DMS79 treated with DMSO at 0.1 percent for 48 hours (cell line): Measurements from ENCODE around the gene GSC2.

Source experiments
- DNase-seq: peaks from one replicate; lab custom pipeline; 2025; lab: John Stamatoyannopoulos, UW

Gene GSC2

DNA sequence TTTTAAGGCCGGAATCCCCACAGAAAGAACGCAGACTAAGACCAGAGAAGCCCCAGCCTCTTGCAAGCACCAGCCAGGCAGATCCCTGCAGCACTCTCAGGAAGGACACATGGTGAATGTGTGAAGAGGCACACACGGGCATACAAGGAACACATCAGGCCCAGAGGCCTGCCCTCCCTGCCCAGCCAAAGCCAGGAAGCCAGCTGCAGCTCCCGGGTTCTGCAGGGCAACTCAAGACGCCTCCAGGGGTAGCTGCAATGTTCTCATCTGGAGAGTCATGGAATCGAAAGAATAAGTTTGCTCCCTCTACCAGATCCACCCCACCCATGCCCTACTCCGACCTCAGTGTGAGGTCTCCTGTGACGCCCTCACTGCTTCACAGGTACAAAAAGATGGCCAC, 30.1 kb downstream of the GSC2 start:
- no peak for DNase-seq

DNA sequence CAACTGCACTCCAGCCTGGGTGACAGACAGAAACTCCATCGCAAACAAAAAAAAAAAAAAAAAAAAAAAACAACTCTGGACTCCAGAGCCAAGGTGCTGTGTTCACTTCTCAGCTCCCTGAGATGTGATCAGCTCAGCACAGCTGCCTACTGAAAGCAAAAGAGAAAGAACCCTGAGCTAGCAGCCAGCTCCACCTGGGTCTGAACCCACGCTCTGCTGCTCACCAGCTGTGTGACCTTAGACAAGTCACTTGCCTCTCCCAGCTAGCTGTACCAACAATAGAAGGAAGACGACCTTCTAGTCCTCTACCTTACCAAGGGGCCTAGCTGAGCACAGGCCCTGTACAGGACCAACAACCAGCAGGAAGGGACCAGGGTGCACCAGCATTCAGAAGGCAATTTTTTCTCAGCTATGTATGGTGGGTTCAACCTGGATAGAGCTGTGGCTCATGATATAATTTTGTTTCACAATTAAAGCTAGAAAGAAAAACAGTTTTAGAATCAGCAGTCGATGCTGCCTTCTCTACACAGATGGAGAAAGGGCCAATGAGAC, 31.7 kb downstream of the GSC2 start:
- DNase-seq, result no peak

DNA sequence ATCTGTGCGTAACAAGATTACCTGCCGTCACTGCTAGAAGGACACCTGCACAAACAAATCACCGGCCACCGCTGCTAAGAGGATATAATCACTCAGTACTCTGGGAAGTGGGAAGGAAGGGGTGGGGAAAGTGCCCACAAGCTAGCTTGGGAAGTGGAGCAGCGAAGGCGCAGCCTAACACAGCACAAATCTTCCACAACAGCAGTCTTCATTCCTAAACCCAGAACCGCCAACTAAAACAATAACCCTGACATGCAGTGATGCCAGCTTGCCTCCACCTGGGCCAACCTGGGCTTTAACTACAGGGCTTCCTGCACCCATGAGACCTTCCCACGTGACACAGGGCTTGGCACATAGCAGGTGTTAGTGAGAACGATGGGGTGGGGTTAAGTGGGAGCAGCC, 33.0 kb downstream of the GSC2 start:
- DNase-seq, result peak; percentile 77

DNA sequence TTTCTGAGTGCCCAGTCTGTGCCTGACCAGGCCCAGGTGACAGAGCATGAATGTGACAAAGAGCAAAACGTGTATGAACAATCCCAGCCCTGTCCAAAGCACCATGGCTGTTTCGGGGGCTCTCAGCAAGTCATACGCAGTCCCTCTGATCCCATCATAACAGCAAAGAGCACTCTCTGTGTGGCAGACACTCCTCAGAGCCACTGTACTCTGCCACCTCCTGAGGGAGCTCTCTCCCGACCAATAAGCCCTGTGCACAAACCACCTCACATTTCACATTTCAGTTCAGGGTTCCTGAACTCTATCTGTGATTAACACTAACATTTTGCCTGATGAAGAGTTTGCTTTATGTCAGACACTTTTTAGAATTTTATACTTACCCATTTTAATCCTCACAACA, 34.5 kb downstream of the GSC2 start:
- no peak for DNase-seq

DNA sequence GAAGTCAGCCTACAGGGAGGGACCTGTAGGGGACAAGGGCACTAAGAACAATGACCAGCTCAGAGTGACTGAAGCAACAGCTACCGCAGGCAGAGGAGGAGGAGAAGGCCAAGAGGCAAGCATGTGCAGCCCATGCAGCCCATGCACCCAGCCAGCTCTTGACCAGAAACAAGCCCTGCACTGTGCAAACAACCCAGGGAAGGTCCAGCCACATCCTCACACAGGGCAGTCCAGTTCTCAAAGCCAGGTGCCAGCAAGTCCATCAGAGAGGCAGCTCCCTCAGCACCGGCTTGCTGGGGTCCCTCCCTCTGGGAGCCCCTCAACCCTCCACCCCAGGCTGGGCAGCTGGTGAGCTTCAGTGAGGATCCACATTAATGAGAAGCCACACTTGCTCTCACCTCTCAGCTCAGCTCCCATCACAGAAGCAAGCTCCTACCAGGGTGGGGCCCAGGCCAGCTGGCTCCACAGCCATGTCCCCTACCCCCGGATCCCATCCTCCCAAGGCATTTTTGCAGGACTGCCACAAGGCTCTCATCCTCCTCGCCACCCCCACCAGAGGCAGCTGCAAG, 35.0 kb downstream of the GSC2 start:
- DNase-seq, result no peak

DNA sequence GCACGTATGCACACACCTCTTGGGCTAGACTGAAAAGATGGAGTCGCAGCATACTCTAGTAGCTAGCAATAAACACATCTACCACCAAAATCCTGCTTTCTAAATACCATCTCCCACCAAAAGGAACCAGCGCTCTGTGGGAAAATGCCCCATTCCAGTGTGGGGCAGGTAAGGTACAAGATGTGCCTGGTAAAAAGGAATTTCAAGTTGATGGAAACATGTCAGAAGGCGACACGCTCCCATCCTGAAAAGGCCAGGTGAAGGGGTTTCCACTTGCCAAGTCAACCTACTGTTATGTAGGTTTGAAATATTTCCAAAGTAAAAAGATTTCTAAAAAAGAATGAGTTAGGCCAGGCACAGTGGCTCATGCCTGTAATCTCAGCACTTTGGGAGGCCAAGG, 36.7 kb downstream of the GSC2 start:
- no peak for DNase-seq

DNA sequence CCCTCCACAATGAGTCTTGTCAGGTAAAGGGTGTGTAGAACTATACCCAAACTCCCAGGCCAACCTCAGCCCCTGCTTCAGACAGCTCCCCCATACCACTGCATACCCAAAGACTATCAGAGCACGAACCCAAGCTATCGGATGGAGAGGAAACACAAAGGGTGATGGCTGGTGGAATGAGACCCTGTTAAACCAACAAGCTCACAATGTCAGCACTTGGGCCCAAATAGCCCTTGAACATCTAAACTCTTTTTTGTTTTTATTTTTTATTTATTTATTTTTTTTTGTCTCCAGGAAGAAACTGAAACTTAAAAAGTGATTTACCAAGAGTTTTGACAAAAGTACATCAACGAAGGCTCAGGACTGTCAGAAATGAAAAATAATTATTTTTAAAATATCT, 38.5 kb downstream of the GSC2 start:
- DNase-seq, result no peak

DNA sequence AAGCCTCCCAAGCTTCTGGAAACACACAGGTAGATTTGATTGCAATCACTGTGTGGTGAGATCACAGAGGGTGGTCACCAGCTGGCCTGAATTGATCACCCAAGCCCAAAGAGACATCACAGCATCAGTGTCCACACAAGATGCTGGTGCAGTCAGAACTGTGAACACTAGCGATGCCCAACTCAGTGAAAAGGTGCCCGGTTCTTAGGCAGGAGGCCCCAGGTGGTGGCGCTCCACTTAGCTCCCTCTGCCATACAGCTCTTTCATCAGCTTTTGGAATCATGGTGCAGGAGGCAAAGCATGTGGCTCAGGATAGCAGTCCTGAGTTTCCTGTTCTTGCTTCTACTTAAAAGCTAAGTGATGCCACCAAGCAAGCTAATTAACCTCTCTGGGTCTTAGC, 39.0 kb downstream of the GSC2 start:
- no peak for DNase-seq

DNA sequence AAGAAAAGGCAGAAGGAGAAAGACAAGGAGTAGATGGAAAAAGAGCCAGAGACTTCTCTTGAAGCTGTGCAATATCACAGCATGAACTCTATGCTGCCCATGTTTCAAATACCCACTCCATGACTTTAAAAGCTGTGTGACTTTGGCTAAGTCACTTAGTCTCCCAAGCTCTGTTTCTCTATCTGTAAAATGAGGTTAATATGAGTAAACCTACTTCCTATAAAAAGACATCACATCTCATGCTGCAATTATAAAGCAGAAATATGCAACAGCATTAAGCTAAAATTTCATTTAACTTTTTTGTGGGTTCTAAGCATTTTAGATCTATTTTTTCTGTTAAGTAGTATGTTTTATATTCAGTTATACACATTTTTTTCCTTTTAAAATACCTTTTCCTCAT, 39.4 kb downstream of the GSC2 start:
- DNase-seq, result no peak

DNA sequence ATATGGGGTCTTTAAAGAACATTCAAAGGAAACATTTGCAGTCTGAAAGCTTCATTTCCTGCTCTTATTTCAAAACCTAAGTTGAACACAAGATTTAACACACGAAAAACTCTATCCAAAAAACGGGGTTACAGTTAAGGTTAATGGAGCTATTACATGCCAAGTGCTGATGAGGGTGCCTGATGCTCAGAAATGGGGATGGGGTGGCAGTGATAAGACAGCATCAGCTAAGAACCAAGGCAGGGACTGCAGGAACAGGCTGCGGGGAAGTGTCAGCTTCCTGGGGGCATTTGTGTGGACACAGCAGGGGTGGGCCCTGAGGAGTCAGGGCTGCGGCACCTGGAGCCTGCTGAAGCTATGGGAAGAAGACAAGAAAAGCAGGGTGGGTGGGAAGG, 40.0 kb downstream of the GSC2 start:
- DNase-seq, result no peak

DNA sequence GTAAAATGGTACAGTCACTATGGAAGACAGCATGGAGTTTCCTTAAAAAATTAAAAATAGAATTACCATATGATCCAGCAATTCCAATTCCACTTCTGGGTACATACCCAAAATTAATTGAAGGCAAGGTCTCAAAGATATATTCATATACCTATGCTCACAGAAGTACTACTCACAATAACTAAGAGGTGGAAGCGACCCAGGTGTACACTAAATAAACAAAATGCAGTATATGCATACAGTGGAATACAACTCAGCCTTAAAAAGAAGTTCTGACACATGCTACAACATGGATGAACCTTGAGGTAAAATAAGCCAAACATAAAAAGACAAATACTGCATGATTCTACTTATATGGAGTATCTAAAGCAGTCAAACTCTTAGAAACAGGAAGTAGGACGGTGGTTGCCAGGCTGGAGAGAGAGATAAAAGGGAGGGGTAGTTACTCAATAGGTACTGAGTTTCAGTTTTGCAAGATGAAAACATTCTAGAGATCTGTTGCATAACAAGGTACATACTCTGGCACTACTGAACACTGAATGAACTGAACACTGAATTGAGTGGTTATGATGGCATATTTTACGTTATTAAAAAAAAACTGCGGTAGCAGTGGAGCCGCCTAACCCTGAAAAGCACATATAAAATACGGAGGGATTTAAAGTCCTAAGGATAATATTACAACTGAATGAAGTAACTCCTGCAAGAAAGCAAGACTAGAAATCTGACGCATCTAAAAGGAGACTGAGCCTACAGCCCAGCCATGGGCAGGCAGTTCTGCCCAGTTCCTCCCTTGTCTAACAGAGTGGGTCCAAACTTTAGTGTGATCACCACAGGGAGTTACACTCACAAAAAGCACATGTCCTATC, 40.7 kb downstream of the GSC2 start:
- DNase-seq, result no peak

DNA sequence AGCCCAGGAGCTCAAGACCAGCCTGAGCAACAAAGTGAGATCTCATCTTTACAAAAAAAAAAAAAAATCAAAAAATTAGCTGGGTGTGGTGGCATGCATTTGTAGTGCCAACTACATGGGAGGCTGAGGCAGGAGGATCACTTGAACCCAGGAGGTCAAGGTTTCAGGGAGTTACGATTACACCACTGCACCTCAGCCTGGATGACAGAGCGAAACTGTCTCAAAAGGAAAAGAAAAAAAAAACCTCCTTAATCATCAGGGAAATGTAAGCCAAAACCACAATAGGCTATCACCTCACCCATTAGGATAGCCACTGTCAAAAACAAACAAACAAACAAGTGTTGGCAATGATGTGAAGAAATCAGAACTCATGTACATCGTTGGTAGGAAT, 41.3 kb downstream of the GSC2 start:
- no peak for DNase-seq

DNA sequence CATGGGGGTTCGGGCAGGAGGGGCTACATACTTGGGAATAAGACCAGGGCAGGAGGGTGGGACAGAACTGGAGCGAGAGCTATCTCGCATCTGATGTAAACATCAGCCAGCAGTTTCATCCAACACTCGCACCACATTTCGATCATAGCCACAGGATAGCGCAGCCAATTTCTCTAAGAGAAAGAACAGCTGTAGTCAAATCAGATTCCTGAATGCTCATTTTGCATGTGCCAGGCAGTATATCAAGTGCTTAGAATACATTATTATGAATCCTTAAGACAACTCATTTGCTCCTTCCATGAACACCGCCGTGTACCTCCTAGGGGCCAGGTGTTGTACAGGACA, 42.4 kb downstream of the GSC2 start:
- no peak for DNase-seq

DNA sequence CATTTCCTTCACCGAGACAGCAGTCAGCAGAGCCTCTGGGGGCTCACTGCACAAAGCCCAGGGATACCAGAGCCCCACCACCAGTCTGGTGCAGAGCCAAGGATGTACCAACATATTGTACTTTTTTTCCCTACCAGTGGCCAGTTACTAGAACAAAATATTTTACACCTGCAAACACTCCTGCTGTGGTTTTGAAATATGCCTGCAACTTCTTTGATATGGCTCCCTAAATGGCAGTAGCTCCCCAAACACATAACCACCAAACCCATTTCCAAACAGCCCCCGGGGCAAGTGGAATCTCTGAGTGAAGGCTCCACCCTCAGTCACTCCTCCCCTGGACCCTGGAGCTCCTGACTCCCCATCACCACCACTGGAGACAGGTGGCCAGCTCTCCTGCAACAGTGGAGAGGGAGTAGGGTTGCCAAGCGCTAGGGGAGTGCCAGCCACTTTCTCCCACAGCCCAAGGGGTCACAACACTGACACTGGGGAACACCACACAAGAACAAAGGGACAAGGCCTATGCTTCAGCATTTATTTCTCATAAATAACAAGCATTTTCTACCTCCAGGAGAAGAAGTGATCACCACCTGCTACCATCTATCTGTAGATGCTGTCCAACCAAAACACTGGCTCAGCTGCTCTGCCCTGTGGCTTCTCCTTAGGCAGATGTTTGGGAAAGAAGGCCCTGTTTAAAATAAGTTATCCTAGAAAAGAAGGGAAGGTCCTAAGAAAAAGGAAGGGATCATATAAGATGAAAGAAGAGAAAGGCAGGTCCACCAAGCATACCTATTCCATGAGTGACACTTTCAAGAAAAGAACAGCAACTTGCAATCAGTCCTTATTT, 43.0 kb downstream of the GSC2 start:
- DNase-seq, result no peak

DNA sequence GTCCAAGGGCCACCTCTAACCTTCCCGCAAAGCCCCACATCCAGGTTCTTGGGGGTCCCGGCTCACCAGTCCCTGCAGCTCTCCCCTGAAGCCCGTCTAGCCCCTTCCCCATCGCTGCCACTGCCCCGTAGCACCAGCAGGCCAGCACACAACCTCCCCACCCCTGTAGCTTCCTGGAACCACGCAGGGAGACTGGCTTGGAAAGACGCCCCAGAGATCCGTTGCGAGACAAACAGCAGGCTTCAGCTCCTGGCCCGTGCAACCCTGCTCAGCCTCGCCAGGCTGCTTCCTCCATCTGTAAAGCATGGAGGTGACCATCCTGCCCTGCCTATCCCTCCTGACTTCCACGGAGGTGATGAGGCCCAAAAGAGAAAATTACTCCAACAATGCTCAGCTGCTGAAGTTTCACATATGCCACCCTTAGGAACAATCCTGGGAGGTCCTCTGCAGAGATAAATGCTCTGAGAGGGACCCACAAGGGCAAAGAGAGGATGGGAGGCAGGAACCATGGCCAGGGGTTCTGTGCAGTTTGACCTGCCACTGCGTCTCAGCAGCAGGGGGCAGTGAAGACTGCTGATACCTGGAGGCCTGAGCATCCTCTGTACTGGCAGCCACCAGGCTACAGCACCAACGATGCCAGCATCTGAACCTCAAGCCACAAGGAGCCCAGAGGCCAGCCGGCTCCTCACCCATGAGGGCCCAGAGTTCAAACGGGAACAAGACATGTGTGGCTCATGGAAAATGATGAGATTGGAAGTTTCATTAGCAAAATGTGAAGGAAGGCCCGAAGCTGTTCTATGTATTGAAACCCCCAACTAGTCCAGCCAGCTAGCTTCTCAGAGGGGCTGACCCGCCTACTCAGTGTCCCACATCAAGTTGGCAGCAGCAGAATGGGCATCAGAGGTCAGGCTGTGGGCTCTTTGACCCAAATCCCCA, 44.0 kb downstream of the GSC2 start:
- no peak for DNase-seq

DNA sequence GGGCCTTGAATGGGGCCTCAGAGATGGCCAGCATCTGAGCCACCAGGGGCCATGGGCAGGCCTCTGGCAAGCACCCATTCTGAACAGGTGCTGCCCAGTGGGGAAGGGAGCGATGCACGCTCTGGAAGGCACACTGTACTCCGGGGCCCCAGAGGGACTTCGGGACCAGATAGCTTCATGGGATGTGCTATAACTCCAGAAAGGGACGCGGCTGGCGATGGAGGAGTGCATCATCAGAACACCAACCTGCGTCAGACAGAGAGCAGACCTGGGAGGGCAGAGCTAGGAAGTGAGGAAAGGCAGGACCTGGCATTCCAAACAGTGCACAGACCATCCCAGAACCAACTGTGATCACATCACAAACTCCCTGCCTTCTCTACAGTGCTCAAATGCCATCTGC, 44.6 kb downstream of the GSC2 start:
- DNase-seq, result no peak

DNA sequence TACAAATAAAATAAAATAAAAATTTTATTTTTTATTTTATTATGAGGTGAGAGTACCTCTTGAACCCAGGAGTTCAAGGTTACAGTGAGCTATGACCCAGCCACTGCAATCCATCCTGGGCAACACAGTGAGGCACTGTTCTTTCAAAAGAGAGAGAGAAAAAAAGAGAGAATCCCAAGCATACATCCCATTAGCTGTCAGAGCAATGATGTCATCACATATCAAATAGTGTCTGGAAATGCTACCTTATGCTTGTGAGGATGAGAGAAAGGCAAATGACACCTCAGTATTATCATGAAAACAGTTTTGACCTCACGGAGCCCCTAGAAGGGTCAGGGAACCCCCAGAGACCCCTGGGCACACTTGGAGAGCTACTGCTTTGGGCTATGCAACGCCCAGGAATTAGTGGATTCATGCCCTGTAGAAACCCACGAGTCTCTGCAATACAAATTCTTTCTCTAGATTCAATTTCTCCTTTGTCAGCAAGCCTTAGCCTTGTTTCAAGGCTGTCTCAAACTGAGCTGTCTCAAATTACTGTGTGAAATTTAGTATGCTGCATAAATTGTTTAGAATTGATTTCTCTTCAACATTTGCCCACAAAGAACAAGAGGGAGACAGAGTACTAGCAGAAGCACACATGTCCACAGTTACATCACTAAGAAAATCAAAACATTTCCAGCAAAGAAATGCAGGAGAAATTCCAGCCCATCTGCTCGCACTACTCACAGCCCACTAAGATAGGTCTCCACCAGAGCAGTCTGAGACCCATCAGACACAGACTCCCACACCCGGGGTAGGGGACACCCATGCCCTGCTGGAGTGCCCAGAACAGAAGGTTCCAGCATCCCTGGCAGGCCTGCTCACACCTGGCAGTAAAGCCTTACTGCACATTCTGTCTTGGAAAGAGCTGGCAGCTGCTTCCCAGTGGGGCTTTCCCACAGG, 45.9 kb downstream of the GSC2 start:
- DNase-seq, result peak; percentile 14

DNA sequence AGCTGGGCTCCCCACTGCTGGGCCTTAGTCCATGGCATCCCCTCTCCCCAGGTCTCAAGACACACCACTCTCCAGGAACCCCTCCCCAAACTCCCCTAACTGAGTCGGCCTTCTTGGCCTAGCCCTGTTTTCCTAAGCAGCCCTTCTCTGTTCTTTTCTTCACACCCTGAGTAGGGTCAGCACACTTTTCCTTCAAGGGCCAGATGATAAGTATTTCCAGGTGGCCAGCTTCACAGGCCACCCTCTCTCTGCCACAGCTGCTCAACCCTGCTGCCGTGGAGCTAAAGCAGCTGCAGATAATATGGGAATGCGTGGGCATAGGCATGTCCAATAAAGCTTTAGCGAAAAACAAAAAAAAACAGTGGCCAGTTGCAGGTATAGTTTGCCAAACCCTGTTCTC, 51.9 kb downstream of the GSC2 start:
- no peak for DNase-seq

DNA sequence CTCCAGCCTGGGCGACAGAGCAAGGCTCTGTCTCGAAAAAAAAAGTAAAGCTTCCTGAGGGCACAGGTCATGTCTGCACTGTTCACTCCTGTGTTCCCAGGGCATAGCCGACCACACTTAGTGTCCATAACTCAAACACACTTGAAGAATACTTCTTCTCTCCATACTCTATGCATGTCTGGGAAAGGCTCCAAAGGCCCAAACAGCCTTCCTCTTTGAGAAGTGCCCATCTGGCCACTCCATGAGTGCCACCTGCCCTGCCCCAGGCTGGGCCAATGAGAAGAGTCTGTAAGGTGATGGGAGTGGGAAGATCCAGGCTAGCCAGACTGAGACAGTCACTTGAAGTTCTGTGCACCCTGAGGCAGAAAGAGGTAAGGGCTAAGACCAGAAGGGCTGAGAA, 52.6 kb downstream of the GSC2 start:
- DNase-seq, result peak; percentile 16
